Measurements from ENCODE around the gene MTCH1. TPM values are rescaled to one million over a fixed set of nuclear protein-coding genes. Genes with fewer than 3 reads are reported as not detected.

MTCH1 gene
- total RNA-seq, 1 experiment from 2014 or later = 178 TPM

- H3K27me3 ChIP-seq (replicated peaks; ENCODE audit: control insufficient read depth, insufficient read depth, low read length) = no peaks in the 10 kb centered on the region
- CTCF ChIA-PET = no interaction called here
- Mint-ChIP-seq H3K4me3 (ENCODE audit: unreplicated experiment) (no peak overlapping the region), H3K4me1 (ENCODE audit: low read depth, unreplicated experiment) (no peaks in the 10 kb centered on the region), H3K36me3 (ENCODE audit: insufficient read depth, unreplicated experiment) (no peaks in the 10 kb centered on the region), H3K27ac (ENCODE audit: unreplicated experiment) (no peak overlapping the region), H3K9me3 (ENCODE audit: unreplicated experiment) (no peaks in the 10 kb centered on the region), H3K27me3 (ENCODE audit: insufficient read depth, unreplicated experiment) (no peaks in the 10 kb centered on the region)
- POLR2A ChIA-PET = no interaction called here
- no peak for TF ChIP-seq CTCF (IDR thresholded peaks at IDR 0.05; ENCODE audit: insufficient read depth in 1 of 2, low read depth in 1 of 2, low read length in 1 of 2, severe bottlenecking in 1 of 2, unreplicated experiment in 1 of 2)
- no peaks in the 10 kb centered on the region for H3K9me3 ChIP-seq
- no peak overlapping the region for H3K4me3 ChIP-seq (ENCODE audit: low read depth, low read length)
- intact Hi-C loops (cut with micrococcal nuclease; ENCODE audit: unreplicated experiment) = loop anchor here (5.0 kb wide), 1 partner anchor 37 kb away; no protein-coding TSS in a partner anchor
- no peak for DNase-seq
- H3K4me1 ChIP-seq = no peaks in the 10 kb centered on the region
- no TSS peak for BruUV-seq (replicated peaks)
- no peaks in the 10 kb centered on the region for H3K36me3 ChIP-seq (ENCODE audit: control insufficient read depth, insufficient read depth, low read length)
Observed at GRCh38 chr6:37014667-37015066, 28.7 kb upstream of the MTCH1 start.

- no peaks in the 10 kb centered on the region for H3K9me3 ChIP-seq
- BruUV-seq (replicated peaks) = no TSS peak
- no peak overlapping the region for H3K27ac Mint-ChIP-seq (ENCODE audit: unreplicated experiment)
- ChIA-PET CTCF (no interaction called here), POLR2A (no interaction called here)
- H3K4me3 ChIP-seq (ENCODE audit: low read depth, low read length) = no peak overlapping the region
- H3K9me3 Mint-ChIP-seq (ENCODE audit: unreplicated experiment) = no peaks in the 10 kb centered on the region
- no peak for TF ChIP-seq CTCF (IDR thresholded peaks at IDR 0.05; ENCODE audit: insufficient read depth in 1 of 2, low read depth in 1 of 2, low read length in 1 of 2, severe bottlenecking in 1 of 2, unreplicated experiment in 1 of 2)
- no peak for DNase-seq
- no peaks in the 10 kb centered on the region for H3K36me3 ChIP-seq (ENCODE audit: control insufficient read depth, insufficient read depth, low read length)
- no peaks in the 10 kb centered on the region for H3K27me3 Mint-ChIP-seq (ENCODE audit: insufficient read depth, unreplicated experiment)
- no peaks in the 10 kb centered on the region for H3K27me3 ChIP-seq (replicated peaks; ENCODE audit: control insufficient read depth, insufficient read depth, low read length)
- H3K36me3 Mint-ChIP-seq (ENCODE audit: insufficient read depth, unreplicated experiment) = no peaks in the 10 kb centered on the region
- H3K4me1 ChIP-seq = no peaks in the 10 kb centered on the region
- H3K4me1 Mint-ChIP-seq (ENCODE audit: low read depth, unreplicated experiment) = no peaks in the 10 kb centered on the region
- intact Hi-C loops (cut with micrococcal nuclease; ENCODE audit: unreplicated experiment) = no loop called here
- H3K4me3 Mint-ChIP-seq (ENCODE audit: unreplicated experiment) = no peak overlapping the region
Observed at GRCh38 chr6:37013516-37014491, 27.8 kb upstream of the MTCH1 start.

- POLR2A ChIA-PET = no interaction called here
- no peaks in the 10 kb centered on the region for H3K4me1 ChIP-seq
Observed at GRCh38 chr6:37011656-37012378, 25.8 kb upstream of the MTCH1 start.

More at GRCh38 chr6:37011656-37012378, 25.8 kb upstream of the MTCH1 start:
- no peak overlapping the region for H3K4me3 ChIP-seq (ENCODE audit: low read depth, low read length)
- H3K4me1 Mint-ChIP-seq (ENCODE audit: low read depth, unreplicated experiment) = no peaks in the 10 kb centered on the region
- H3K27ac Mint-ChIP-seq (ENCODE audit: unreplicated experiment) = no peak overlapping the region
- no peak for DNase-seq
- H3K36me3 Mint-ChIP-seq (ENCODE audit: insufficient read depth, unreplicated experiment) = no peaks in the 10 kb centered on the region
- BruUV-seq (replicated peaks) = no TSS peak
- no peak overlapping the region for H3K4me3 Mint-ChIP-seq (ENCODE audit: unreplicated experiment)
- TF ChIP-seq CTCF (IDR thresholded peaks at IDR 0.05; ENCODE audit: insufficient read depth in 1 of 2, low read depth in 1 of 2, low read length in 1 of 2, severe bottlenecking in 1 of 2, unreplicated experiment in 1 of 2) = no peak
- H3K9me3 ChIP-seq = no peaks in the 10 kb centered on the region
- no peaks in the 10 kb centered on the region for H3K36me3 ChIP-seq (ENCODE audit: control insufficient read depth, insufficient read depth, low read length)
- H3K27me3 Mint-ChIP-seq (ENCODE audit: insufficient read depth, unreplicated experiment) = no peaks in the 10 kb centered on the region
- CTCF ChIA-PET = no interaction called here
- intact Hi-C loops (cut with micrococcal nuclease; ENCODE audit: unreplicated experiment) = no loop called here
- no peaks in the 10 kb centered on the region for H3K27me3 ChIP-seq (replicated peaks; ENCODE audit: control insufficient read depth, insufficient read depth, low read length)
- H3K9me3 Mint-ChIP-seq (ENCODE audit: unreplicated experiment) = no peaks in the 10 kb centered on the region
